ENCODE measurements around the gene STARD9. TPM values are rescaled to one million over a fixed set of nuclear protein-coding genes. Genes with fewer than 3 reads are reported as not detected.
A peak's percentile ranks its signal among the peaks of the same experiment; 100 is the strongest.

The STARD9 gene
- total and polyA plus RNA-seq, 10 of the 15 experiments (the other 5 are each of a cell fraction or from before 2014, with no cell fraction given) = 0.58 to 11.5 (median 6.1) TPM

GRCh38 chr15:42650208-42651066 lies 75.0 kb downstream of the STARD9 start (continued):
- peak; percentile 49 for TF ChIP-seq SKIL (IDR thresholded peaks at IDR 0.05; ENCODE audit: low read depth, poor library complexity, severe bottlenecking)
- no peak for TF ChIP-seq HDGF (IDR thresholded peaks at IDR 0.05)
- TF ChIP-seq CHD4 (IDR thresholded peaks at IDR 0.05) = no peak
- no peak for TF ChIP-seq CEBPZ (IDR thresholded peaks at IDR 0.05; ENCODE audit: low read depth, low read length)
- TF ChIP-seq WRNIP1 (IDR thresholded peaks at IDR 0.05; ENCODE audit: borderline replicate concordance, low read depth, low read length) = 0 out of 2 replicates have a peak, but pooled peaks have one; percentile 29
- no peak for TF ChIP-seq TCF12 (IDR thresholded peaks at IDR 0.05; ENCODE audit: low read depth, low read length)
- TF ChIP-seq, protein P1, sequence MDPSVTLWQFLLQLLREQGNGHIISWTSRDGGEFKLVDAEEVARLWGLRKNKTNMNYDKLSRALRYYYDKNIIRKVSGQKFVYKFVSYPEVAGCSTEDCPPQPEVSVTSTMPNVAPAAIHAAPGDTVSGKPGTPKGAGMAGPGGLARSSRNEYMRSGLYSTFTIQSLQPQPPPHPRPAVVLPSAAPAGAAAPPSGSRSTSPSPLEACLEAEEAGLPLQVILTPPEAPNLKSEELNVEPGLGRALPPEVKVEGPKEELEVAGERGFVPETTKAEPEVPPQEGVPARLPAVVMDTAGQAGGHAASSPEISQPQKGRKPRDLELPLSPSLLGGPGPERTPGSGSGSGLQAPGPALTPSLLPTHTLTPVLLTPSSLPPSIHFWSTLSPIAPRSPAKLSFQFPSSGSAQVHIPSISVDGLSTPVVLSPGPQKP (IDR thresholded peaks at IDR 0.05; ENCODE audit: low read depth, low read length) = no peak
- TF ChIP-seq SIN3A (IDR thresholded peaks at IDR 0.05; ENCODE audit: low read depth, low read length) = no peak
- TF ChIP-seq SREBF1 (IDR thresholded peaks at IDR 0.05; ENCODE audit: low read length) = no peak
- TF ChIP-seq SPI1 (IDR thresholded peaks at IDR 0.05; ENCODE audit: borderline replicate concordance, insufficient read depth, low read depth, low read length) = no peak
- peak; percentile 94 for TF ChIP-seq IRF4 (IDR thresholded peaks at IDR 0.05; ENCODE audit: low read depth, low read length)
- no peak for TF ChIP-seq GABPA (IDR thresholded peaks at IDR 0.05; ENCODE audit: low read depth)
- TF ChIP-seq SRF (IDR thresholded peaks at IDR 0.05; ENCODE audit: low read depth in 2 of 2, low read length in 2 of 2) = no peak
- no peak for TF ChIP-seq CREB1 (IDR thresholded peaks at IDR 0.05; ENCODE audit: low read depth)
- TF ChIP-seq ZNF207 (IDR thresholded peaks at IDR 0.05; ENCODE audit: borderline replicate concordance) = no peak
- TF ChIP-seq JUNB (IDR thresholded peaks at IDR 0.05) = peak; percentile 66

All from GM12878 (cell line).